GM12878 (cell line): ENCODE data around the gene CACNG3. TPM values are rescaled to one million over a fixed set of nuclear protein-coding genes. Genes with fewer than 3 reads are reported as not detected.

Source experiments
- ATAC-seq: fragments of 200-7000 bp; cut with Tn5 transposase; 3 replicates; pipeline ENCODE4 v1.9.1; 2020; ENCODE audit warnings: mild to moderate bottlenecking, moderate library complexity
- BruUV-seq: library from RNA; stranded (reverse); fragments of 400-500 nt; replicated peaks from 2 replicates; lab custom pipeline; 2021; lab: Mats Ljungman, UMichigan
- CTCF ChIA-PET: fragments of 300-600 bp; sonication (Branson Sonifier 250); formaldehyde crosslinking; extraction: SDS; loops from one replicate; lab custom pipeline; 2021; ENCODE audit warnings: inconsistent platforms; lab: Yijun Ruan, JAX
- POLR2A ChIA-PET: fragments of 350-600 bp; formaldehyde crosslinking; extraction: SDS; loops from one replicate; lab custom pipeline; 2021; ENCODE audit warnings: inconsistent platforms; lab: Charles Lee
- RAD21 ChIA-PET: fragments of 300-600 bp; sonication (Branson Sonifier 250); formaldehyde crosslinking; loops from one replicate; lab custom pipeline; 2023; ENCODE audit warnings: antibody characterized with exemption; ENCODE audit not compliant: unreplicated experiment; lab: Charles Lee
- SMC1A ChIA-PET: fragments of 300-600 bp; sonication (Branson Sonifier 250); formaldehyde crosslinking; loops from one replicate; lab custom pipeline; 2023; ENCODE audit not compliant: unreplicated experiment, uncharacterized antibody; lab: Charles Lee
- DNase-seq: peaks from one replicate; pipeline ENCODE4 v3.0.0-alpha.2; 2011; ENCODE audit warnings: low read depth, low spot score
- FAIRE-seq: peaks from 3 replicates; lab custom pipeline; 2011; peaks lifted over from hg19 to GRCh38; lab: Jason Lieb, UNC
- H2AFZ ChIP-seq: 2 replicates; pipeline ENCODE4 v1.6.0; 2011; ENCODE audit warnings: low read depth, low read length, control low read depth; ENCODE audit not compliant: control insufficient read depth
- H3K27ac ChIP-seq: 2 replicates; pipeline ENCODE4 v1.5.1; 2011; ENCODE audit warnings: control low read depth; ENCODE audit not compliant: control insufficient read depth, insufficient read depth
- H3K27me3 ChIP-seq, 2 experiments: replicated peaks in 1 of 2; 2 replicates each; pipeline versions ENCODE4 v1.6.0 to v1.6.1; 2011; ENCODE audit warnings: low read length in 1 of 2; ENCODE audit not compliant: control insufficient read depth in 2 of 2, insufficient read depth in 2 of 2
- H3K36me3 ChIP-seq, 2 experiments: 2 replicates each; pipeline ENCODE4 v1.5.1; 2011; ENCODE audit warnings: low read length in 1 of 2; ENCODE audit not compliant: control insufficient read depth in 2 of 2, insufficient read depth in 2 of 2
- H3K4me1 ChIP-seq: 2 replicates; pipeline ENCODE4 v1.6.1; 2011; ENCODE audit warnings: mild to moderate bottlenecking, low read length, moderate library complexity, mixed read lengths; ENCODE audit not compliant: control insufficient read depth, insufficient read depth
- H3K4me2 ChIP-seq: 2 replicates; pipeline ENCODE4 v1.6.0; 2011; ENCODE audit warnings: control low read depth; ENCODE audit not compliant: control insufficient read depth, insufficient read depth
- H3K4me3 ChIP-seq: fragments of 200-600 bp; sonication (generic); 2 replicates; pipeline ENCODE4 v1.5.1; 2016
- H3K79me2 ChIP-seq: 2 replicates; pipeline ENCODE4 v1.6.0; 2011; ENCODE audit warnings: low read length; ENCODE audit not compliant: control insufficient read depth, insufficient read depth
- H3K9ac ChIP-seq: 2 replicates; pipeline ENCODE4 v1.8.0; 2011; ENCODE audit warnings: low read length, control low read depth, mixed read lengths; ENCODE audit not compliant: control insufficient read depth, insufficient read depth
- H3K9me3 ChIP-seq: replicated peaks from 3 replicates; pipeline ENCODE4 v1.5.1; 2011; ENCODE audit warnings: mild to moderate bottlenecking, low read length; ENCODE audit not compliant: control insufficient read depth, insufficient read depth
- H4K20me1 ChIP-seq: 2 replicates; pipeline ENCODE4 v1.6.0; 2011; ENCODE audit not compliant: control insufficient read depth, insufficient read depth
- ATF2 ChIP-seq: IDR thresholded peaks from 2 replicates; pipeline ENCODE4 v1.6.1; 2012; ENCODE audit warnings: low read length, inconsistent platforms
- CBFB ChIP-seq: IDR thresholded peaks from 2 replicates; pipeline ENCODE4 v1.6.1; 2016; ENCODE audit warnings: antibody characterized with exemption, low read depth
- DPF2 ChIP-seq: fragments of 450-650 bp; IDR thresholded peaks from 2 replicates; pipeline ENCODE4 v1.6.1; 2017; ENCODE audit warnings: mild to moderate bottlenecking
- EP300 ChIP-seq, 2 experiments: fragments of 150-350 bp in 1 of 2; IDR thresholded peaks; 2 replicates each; pipeline ENCODE4 v1.6.1; 2011 to 2012; ENCODE audit warnings: low read depth in 2 of 2, low read length in 2 of 2, borderline replicate concordance in 1 of 2, improper control_type of control experiment in 1 of 2, inconsistent platforms in 1 of 2; ENCODE audit not compliant: control insufficient read depth in 1 of 2
- JUND ChIP-seq: IDR thresholded peaks from 2 replicates; pipeline ENCODE4 v1.6.1; 2012; ENCODE audit warnings: low read depth, mild to moderate bottlenecking, low read length, improper control_type of control experiment, moderate library complexity
- POLR2A ChIP-seq: IDR thresholded peaks from 2 replicates; pipeline ENCODE4 v1.6.1; 2011; ENCODE audit warnings: low read depth, mild to moderate bottlenecking, low read length
- RB1 ChIP-seq: fragments of 450-650 bp; formaldehyde crosslinking; IDR thresholded peaks from 2 replicates; pipeline ENCODE4 v1.6.1; 2017; ENCODE audit warnings: mild to moderate bottlenecking, borderline replicate concordance
- SUZ12 ChIP-seq: fragments of 200-600 bp; sonication (generic); IDR thresholded peaks from one replicate; pipeline ENCODE4 v1.6.1; 2018; ENCODE audit warnings: antibody characterized with exemption, mild to moderate bottlenecking; ENCODE audit not compliant: unreplicated experiment
- WRNIP1 ChIP-seq: IDR thresholded peaks from 2 replicates; pipeline ENCODE4 v1.6.1; 2011; ENCODE audit warnings: low read depth, low read length, improper control_type of control experiment, borderline replicate concordance
- WGBS: methylation state at CpG from one replicate; pipeline ENCODE4 v1.1.6; 2016; ENCODE audit warnings: low lambda C conversion rate; ENCODE audit not compliant: insufficient replicate concordance, insufficient coverage; ENCODE audit errors: missing lambda C conversion rate; 5-methylcytosine and 5-hydroxymethylcytosine counted together
- in situ Hi-C: fragments of 300-500 bp; cut with MboI; formaldehyde crosslinking; loops from 9 replicates; pipeline ENCODE4 v1.14.3; 2018; ENCODE audit warnings: mixed read lengths
- intact Hi-C: fragments of 100-400 bp; cut with micrococcal nuclease; formaldehyde crosslinking; loops from one replicate; pipeline ENCODE4 v1.14.2; 2022; ENCODE audit not compliant: unreplicated experiment
- polyA plus RNA-seq, 11 experiments: library from polyadenylated mRNA; depleted of rRNA in 4 of 11; unstranded in 6 of 11; stranded (reverse) in 5 of 11; fragments of >200 nt; fragmentation: Nextera tagmentation in 4 of 11; fragmentation: Illumina TruSeq in 1 of 11; extraction: Ambion mirVana in 4 of 11; extraction: Trizol in 1 of 11; gene quantifications; 1 replicate in 1 of 11; 2 replicates in 10 of 11; pipeline versions ENCODE4 v1.2.1 to v1.2.3, GENCODE V29; 2011 to 2016; ENCODE audit warnings: inconsistent platforms in 2 of 11, missing spikeins in 2 of 11, low read depth in 1 of 11
- total RNA-seq, 4 experiments: library from RNA; depleted of rRNA in 3 of 4; stranded (reverse); fragments of >200 nt in 3 of 4; fragmentation: Illumina TruSeq in 1 of 4; extraction: Trizol in 1 of 4; gene quantifications; 2 replicates each; pipeline versions ENCODE4 v1.2.1 to v1.2.3, GENCODE V29; 2013 to 2021

CACNG3 gene
- total and polyA plus RNA-seq, 10 of the 15 experiments (the other 5 are each of a cell fraction or from before 2014, with no cell fraction given), result 0.04 TPM; not detected in 9

- Histone ChIP-seq H4K20me1 (no peaks in the 10 kb centered on the region), H3K27me3 (no peaks in the 10 kb centered on the region), H3K4me1 (no peaks in the 10 kb centered on the region), H3K4me2 (no peak overlapping the region), H3K27ac (no peak overlapping the region), H3K79me2 (no peaks in the 10 kb centered on the region)
- ChIA-PET CTCF (no interaction called here), POLR2A (no interaction called here), RAD21 (no interaction called here), SMC1A (interaction anchor here (0.6 to 0.8 kb wide), 2 partner anchors 27 to 62 kb away, joined by 3 read pairs; no protein-coding TSS in a partner anchor)
- BruUV-seq, result no TSS peak
- WGBS, result 38% methylated on average over 5 of the region's 5 CpGs
- no peak for FAIRE-seq
- intact Hi-C loops, result no loop called here
- TF ChIP-seq POLR2A (no peak), CBFB (no peak), JUND (no peak), ATF2 (no peak), WRNIP1 (no peak), EP300 (IDR thresholded peaks at IDR 0.05; ENCODE audit: borderline replicate concordance in 1 of 2, control insufficient read depth in 1 of 2, low read depth in 2 of 2, low read length in 2 of 2) (no peak), SUZ12 (no peak), DPF2 (no peak), RB1 (no peak)
- TF ChIP-seq, all 136 proteins: peak for 0
- Histone ChIP-seq H3K36me3 (no peaks in the 10 kb centered on the region), H3K9me3 (no peaks in the 10 kb centered on the region), H3K9ac (no peak overlapping the region), H3K4me3 (no peak overlapping the region), H2AFZ (no peak overlapping the region)
- DNase-seq, result no peak
- in situ Hi-C loops, result no loop called here
- no peak for ATAC-seq
These were observed 116.7 kb downstream of the CACNG3 start for GRCh38 chr16:24372824-24373223.
